ENCODE measurements around the gene UNC119.

DNA sequence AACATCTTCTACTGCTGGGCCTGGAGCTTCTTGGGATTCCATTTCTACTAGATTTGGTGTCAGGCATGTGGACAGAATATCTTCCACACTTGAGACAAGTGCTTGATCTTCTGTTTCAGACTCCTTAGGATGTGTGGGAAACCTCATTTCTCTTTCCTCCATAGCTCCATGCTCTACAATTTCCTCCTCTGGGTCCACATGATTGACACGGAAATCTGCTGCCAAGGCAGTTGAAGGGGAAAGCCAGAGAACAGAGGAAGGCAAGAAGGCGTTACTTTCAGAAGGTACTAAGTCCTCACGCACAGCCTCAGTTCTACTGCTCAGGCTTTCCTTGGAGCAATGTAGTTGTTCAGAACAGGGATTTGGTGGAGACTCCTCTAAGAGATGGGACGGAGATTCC lies 39.8 kb upstream of the UNC119 start:
- TF ChIP-seq EZH2 (IDR thresholded peaks at IDR 0.05) (no peak), POLR2AphosphoS5 (IDR thresholded peaks at IDR 0.05; ENCODE audit: borderline replicate concordance, low read depth, low read length) (no peak)

Measured in SK-N-MC (cell line).